Measurements from ENCODE around the gene LDLRAD4.

Gene LDLRAD4

DNA sequence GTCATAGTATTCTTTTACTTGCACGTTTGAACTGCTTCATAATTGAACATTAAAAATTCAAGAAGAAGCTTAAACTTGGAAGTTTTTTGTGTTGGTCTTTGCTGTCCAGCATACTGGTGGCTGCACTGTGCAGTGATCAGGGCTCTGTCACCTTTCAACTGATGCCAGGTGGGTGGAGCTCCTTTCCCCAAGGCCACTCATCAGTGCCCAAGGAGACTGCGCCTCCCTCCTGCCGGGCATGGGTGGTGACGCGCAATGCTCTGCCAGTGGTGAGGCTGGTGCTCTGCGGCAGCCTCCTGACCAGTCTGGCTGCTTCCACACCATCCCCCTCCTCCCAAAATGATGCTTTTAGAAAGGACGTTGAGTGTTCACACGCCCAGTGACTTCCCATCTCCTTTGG, 16.0 kb upstream of the LDLRAD4 start:
- no peak for DNase-seq (ENCODE audit: low read depth)

DNA sequence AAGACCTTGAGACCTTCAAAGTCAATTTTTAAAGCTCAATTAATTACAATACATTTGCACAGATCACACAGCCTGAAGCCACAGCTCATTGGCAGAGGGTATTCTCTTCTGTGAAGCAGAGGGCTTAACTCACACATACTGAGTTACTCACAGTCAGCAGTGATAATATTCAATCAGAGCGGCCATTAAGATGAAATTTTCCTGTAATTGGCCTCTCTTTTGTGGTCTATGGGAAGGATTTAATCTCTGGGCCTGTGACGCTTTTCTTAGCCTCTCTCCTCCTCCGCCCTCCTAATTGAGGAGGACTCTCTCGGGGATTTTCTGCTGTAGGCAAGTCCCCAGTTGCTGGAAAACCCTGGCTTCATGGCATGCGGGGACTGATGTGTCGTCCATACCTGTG, 12.3 kb upstream of the LDLRAD4 start:
- no peak for DNase-seq (ENCODE audit: low read depth)

DNA sequence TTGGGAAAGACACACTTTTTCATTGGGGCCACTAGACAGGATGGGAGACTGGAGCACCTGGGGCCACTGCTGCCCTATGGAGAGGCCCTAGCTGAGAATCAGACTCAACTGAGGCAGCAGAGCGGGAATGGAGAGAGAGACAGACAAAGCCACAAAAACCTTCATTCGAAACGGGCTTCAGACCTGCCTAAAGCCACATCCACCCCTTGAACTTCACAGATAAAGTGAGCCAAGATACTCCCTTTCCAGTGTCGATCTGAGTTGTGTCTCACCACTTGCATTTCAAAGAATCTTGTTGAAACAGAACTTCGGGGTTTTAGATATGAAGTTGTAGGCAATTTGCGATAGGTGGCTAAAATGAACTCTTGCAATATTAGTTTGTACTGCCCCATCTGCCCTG, 11.3 kb upstream of the LDLRAD4 start:
- DNase-seq (ENCODE audit: low read depth): no peak

DNA sequence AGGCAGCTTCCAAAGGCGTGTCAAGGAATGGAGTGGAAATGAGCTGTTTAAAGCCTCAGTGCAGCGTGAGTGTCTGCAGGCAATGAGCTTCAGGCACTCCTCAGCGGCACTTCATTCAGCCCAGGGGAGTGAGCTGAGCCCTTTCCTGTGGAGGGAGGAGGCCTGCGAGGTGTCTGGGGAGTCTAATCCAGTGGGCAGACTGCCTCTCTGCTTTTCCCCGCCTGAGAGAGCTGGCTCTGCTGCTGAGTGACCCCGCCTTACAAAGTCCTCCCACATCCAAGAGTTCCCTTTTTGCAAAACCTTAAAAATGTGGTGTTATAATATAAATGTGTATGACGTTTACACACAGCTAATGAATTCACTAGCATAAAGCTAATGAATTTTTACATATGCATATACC, 7.0 kb upstream of the LDLRAD4 start:
- no peak for DNase-seq (ENCODE audit: low read depth)

DNA sequence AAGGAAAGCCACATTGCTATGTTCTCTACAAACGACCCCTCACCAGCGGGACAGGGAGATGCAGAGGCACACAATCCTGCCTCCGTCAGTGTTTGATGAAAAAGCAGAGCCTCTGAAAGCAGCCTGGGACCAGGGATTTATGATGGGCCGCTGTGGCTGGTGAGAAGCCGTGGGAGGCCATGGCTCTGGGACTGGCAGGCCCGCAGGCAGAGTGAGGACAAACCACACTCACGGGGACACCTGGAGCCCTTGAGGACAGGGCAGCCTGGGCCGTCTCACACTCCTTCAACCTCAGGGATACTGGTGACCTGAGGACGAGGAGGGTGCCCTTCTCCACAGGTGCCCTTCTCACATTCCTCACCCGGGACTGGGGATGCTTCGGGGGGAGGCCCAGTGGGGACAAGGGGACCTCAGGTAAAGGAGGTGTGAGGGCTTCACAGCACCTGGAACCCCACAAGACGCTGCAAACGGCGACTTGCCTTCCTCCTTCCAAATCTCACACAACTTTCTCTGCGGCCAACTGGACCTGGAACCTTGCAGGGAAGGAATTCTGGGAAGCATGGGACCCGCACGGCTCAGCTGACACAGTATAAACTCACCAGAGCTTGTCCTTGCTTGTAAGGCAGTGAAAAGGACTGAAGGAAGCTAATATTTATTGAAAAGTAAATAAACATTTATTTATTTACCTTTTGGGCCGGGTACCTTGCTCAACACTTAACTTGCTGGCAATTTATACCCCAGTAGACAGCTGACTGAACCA, 5.3 kb upstream of the LDLRAD4 start:
- DNase-seq (ENCODE audit: low read depth): no peak

DNA sequence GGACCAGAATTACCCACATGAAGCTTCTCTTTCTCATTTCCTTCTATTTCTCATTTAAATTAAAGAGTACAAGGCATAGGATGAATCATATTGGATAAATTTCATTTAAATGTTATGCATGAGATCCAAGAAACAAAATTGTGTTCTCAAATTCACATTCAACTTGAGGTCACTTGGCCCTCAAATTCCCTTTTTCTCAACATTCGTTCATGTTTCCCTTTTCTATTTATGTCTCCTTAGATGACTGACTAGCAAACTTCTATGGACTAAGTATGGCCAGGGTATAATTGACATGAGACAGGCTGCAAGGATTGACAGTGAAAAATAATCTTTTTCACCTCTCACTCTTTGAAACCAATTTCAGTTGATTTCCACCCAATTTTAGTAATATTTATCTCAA, 4.0 kb upstream of the LDLRAD4 start:
- no peak for DNase-seq (ENCODE audit: low read depth)

DNA sequence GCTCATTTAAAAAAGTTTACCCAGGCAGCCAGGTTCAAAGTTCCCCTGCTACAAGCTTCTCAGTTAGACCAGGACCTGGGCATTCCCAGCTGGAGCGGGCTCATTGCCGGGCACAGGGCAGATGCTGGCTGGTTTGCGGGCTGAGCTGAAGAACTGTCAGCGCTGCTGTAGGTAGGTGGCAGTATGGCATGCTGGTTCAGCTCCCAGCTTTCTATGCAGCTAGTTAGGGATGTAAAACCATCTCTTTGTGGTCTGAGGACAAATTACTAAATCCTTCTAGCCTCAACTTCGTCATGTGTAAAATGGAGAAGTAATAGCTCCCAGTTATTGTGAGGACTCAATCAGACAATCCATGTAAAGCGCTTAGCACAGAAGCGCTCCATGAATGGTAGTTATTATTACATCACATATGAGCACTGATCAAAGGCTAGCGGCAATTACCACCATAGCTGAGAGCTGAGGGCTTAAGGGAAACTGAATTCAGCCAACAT, 2.4 kb upstream of the LDLRAD4 start:
- peak; percentile 24 for DNase-seq (ENCODE audit: low read depth)

DNA sequence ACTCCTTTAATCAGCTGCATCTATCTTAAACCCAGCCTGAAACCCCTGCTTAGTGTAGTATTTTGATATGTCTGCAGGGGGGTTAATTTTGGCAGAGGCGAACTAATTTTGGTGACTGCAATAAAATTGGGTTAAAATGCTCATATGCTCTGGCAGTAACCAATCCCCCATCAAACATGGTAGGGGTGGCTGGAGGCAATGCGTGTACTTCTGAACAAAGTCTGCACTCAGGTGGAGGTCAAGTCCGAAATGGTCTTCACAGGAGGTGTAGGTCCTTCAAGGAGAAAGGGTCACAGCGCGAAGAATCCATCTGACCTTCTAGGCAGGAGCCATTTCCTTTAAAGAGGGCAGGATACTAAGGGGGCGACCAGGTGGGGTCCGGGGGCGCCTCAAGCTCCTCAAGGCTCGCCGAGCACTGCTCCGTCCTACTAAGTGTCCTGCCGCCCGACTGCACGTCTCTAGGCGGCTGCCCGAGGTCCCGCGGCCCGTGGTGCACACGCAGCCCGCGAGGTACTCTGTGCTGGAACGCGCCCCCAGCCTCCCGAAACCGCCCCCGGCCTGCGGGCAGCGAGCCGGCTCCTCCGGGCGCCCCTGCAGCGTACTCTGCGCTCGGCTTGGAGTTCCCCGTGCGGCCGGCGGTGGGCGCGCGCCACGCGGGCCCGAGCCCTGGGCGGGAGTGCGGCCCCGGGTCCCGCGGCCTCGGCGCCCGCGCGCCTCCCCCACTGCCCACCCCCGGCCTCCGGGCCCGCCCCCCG, 1.7 kb upstream of the LDLRAD4 start:
- no peak for DNase-seq (ENCODE audit: low read depth)

DNA sequence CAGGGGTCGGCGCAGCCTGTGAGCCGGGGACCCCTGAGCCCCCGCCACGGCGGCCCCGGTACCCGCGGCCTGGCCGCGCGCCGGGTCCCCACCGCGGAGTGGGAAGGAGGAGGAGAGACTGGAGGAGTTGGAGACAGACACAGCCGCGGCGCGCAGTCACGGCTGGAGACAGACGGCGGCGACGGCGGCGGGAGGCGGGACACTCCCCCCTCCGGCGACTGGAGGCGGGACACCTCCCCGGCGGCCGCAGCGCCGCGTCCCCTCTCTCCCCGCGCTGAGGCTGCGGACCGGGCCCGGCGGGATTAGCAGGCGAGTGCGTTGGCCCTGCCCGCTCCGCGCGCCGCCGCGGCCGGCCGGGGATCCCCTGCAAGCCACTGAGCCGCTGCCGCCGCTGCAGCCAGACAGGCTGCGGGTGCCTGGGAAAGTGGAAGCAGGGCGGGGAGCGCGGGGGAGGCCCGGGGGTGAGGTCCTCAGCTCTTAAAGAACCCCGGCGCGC, 1.0 kb upstream of the LDLRAD4 start:
- no peak for DNase-seq (ENCODE audit: low read depth)

DNA sequence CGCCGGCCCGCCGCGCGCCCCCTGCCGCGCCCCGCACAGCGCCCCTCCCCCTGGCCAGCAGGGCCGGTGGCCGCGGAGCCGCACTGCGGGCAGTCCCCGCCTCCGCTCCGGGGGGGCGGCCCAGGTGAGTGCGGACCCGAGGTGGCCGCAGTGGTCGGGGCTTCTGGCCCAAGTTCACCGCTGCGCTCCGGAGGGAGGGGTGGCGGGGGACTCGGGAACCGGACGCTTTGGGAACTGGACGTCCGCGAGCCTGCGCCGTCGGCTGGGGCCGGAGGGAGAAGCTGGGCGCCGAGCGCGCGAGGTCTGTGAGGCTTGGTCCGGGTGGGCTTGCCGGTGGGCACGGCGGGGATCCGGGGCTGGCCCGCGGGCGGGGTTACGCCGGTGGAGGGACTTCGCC, 591 bp upstream of the LDLRAD4 start:
- no peak for DNase-seq (ENCODE audit: low read depth)

DNA sequence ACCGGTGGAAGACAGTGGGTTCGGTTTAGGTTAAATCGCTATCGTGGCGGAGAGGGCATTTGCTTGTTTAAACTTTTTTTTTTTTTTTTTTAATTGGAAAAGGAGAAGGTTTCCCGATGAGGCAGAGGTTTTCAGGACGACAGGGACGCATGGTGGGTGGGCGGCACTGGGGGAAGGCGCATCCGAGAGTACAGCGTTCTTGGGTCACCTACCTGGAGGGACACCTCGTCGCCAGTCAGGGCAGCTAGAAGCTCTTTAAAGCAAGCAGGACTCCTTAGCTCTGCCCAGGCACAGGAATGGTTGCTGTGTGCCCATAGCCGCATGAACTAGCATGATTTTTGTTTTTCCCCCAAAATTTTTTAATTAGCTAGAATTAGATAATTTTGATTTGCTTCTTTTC, 437 bp downstream of the LDLRAD4 start:
- DNase-seq (ENCODE audit: low read depth): no peak

DNA sequence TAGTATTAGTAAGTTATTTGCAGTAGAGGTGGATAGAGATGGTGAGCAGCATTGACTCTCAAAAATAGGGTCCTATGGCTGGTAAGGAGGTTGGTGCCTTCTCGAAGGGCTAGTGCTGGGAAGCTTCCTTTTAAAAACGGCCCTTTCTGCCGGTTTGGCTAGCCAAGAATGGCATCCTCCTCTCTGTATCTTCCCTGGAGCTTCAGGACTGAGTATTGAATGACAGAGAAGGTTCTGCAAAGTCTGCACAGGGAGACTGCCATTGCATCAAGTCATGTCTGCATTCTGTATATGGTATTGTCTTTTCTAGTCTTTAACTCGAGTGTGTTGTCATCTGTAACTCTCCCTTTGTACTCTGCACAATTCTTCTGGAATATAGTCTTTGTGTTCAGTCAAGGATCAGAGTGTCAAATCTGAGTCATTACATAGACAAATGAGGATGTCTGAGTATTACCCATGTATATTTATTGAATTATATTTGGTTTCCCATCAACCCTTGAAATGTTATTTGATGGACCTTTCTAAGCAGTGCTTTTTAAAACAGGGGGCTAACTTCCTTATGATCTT, 1.1 kb downstream of the LDLRAD4 start:
- no peak for DNase-seq (ENCODE audit: low read depth)

DNA sequence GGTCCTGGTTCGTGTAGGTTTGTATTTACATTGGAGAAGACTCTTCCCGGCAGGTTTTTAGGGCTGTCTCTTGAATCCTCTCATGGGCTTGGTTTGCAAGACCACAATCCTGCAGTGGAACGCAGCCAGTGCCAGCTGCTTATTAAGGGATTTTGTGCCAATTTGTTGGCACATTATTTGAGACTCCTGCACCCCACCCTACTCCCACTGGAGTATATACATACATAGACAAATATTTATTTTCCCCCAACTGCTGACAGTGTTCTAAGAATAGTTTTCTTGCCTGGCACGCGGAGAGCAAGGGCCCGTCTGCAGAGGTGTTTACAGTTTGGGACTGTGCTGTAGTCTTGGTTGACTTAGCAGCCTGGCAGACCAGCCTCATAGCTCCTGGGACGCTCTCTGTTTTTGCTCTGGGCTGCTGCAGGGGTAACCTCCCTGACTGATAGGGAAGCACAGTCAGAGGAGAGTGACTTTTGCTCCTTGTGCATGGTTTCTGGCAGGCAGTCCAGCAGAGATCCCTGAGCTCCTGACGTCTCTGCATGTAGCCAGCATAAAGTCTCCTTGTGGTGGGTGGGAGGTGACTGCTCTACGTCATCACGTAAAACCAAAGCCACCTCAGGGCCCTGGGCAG, 1.9 kb downstream of the LDLRAD4 start:
- no peak for DNase-seq (ENCODE audit: low read depth)

DNA sequence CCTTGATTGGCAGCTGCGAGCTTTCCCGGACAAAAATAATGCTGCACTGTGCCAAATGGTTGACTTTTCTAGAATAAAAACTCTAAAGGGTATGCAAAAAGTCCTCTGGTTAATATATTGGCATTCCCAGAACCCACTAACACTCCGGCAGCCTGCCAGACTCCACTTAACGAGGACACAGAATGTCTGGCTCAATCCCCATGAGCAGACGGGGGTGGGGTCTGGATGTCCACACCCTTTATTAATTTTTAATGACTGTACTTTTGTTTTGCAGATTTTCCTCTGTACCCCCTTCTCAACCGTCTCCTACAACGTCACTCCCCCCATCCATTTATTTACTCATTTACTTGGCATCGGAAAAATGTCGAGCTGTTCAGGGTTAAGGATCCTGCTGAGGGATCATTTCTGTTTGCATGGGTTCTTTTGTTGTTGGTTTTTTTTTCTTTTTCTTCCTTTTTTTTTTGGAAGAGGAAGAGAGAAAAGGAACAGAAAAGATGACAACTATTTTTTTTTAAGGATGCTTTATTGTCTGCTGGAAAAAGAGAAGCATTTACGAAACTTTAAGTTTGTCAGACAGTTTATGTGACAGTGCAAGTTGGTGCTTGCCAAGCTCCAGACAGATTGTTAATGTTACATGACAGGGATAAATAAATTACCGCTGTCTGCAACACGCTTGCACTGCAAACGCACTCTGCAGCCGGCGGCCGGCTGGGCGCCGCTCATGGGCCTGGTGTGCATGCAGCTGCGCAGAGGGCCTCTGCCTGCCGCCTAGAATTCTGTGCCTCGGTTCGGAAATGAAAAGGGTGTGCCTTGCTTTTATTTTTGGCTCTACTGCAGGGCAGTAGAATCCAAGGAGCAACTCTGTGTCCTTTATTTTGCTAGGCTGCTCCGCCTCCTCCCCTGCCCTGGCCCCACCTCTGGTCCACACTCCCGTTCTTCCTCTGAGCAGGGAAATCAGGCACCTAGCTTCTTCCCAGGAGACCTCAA, 3.6 kb downstream of the LDLRAD4 start:
- DNase-seq (ENCODE audit: low read depth): peak; percentile 19

DNA sequence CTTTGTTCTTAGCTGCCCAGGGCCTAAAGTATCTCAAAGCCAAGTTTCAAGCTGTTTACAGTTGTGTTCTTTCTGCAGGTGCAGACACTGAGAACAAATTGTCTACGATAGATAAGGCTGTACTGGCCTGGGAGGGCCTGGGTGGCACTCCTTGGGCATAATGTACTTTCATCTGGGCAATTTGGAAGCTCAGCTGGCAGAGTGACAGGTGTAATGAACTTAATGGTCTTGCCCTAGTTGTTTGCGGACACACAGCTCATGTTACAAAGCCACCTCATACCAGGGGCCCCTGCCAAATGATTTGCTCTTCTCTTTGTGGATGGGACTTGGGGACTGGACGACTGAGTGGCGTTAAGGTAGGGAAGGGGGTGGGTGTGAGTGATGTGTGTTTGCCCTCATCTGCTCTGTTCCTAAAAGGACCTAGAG, 4.3 kb downstream of the LDLRAD4 start:
- DNase-seq (ENCODE audit: low read depth): no peak

DNA sequence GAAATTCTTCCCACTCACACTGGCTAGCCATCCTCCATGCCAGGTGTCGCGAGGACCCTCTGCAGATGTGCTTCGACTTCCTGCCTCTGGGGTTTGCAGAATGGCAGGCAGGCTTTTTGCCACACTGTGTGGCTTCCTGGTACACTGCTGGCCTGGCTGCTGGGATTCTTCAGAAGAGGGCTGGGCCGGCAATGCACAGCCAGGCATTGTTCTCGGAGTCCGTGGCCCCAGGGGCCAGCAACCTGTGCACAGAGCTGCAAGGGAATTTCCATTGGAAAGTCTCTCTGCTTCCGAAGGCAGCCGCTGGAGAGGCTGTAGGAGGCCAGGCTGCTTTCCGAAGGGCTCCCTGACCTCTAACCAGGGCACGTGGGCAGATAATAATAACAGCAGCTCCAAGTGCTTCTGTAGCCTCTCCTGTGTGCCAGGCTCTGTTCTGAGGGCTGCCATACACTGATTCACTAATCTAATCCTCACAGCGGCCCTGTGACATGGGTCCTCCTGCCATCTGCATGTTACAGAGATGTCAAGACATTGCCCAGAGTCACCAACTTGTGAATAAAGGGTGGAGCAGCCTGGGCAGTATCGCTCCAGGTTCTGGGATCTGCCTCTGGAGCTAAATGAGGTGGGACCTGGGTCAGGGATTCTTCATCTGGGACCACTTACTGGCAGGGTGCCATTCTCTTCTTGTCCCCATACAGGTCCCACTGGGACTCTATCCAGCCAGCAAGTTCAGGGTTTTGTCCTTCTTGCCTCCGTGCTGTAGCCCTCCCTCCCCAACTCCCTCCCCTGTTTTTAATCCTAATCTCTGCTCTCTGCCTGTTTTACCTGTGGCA, 5.0 kb downstream of the LDLRAD4 start:
- no peak for DNase-seq (ENCODE audit: low read depth)

DNA sequence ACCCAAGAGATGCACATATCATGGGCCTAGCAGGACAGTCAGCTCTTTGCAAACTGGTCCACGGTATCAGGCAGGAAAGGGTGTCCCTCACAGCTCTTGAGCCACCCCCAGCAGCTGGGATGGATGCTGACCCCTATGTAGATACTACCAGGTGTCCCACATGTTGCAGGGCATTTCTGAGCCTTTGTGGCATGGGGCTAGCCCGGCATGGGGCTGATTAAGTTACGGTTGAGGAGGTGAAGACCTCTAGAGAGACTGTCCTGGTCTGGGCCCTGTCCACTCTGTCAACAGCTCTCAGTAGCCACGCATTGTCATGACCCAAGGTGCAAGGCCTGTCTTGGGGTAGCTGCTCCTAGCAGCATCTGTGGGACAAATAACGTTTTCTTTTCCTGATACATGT, 6.7 kb downstream of the LDLRAD4 start:
- no peak for DNase-seq (ENCODE audit: low read depth)

DNA sequence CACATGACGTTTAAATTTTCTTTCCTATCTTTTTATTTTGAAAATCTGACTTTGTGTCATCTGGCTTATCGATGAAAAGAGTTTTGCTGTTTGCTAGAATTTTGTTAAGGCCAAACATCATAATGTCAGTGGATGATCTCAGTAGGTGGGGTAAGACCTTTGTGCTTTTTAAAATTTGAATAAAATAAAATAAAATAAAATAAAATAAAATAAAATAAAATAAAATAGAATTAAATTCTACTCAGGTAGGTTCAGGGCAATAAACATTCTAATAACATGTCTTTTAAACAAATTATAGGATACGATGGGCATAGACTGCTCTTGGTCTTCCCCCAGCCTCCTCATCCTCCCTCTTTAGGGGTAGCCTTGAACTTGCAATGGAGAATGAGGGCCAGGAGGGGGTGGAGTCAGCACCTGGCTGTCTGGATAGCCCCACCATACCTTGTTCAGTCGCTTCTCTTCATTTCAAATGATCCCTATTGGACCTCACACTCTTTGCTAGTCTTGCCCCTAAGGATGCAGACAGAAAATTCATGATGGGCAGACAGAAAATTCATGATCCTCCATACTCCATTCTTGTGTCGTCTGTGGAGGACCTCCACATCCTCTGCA, 8.1 kb downstream of the LDLRAD4 start:
- DNase-seq (ENCODE audit: low read depth): no peak

DNA sequence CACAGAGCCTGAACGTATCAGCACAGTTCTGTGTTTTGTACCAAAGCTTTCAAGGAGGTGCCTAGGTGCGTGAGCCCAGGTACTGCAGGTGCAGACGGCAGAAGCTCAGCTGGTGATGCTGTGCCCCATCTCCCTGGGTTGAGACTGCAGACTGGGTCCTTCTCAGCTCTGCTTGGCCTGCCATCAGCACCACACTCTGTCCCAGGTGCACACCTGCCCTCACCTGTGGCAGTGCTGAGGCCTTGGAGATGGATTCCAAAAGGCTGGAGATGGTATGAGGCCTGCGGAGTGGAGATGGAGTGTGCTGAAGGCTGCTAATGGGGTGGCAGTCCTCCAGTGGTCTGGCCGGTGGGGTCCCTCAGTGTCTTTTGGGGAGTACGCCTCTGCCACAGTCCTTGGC, 9.3 kb downstream of the LDLRAD4 start:
- DNase-seq (ENCODE audit: low read depth): no peak
